Testis (tissue), 2 donors: ENCODE data around the gene PLEKHA8.

ENCODE experiments used
- CTCF ChIP-seq, 3 experiments: fragments of 450-650 bp in 2 of 3; fragments of 200-600 bp in 1 of 3; sonication (generic) in 1 of 3; IDR thresholded peaks; one replicate each; pipeline ENCODE4 v1.5.1; 2016 to 2019; ENCODE audit warnings: antibody characterized with exemption in 3 of 3, mild to moderate bottlenecking in 2 of 3, moderate library complexity in 1 of 3
- POLR2A ChIP-seq: fragments of 450-650 bp; IDR thresholded peaks from one replicate; pipeline ENCODE4 v1.6.1; 2017; ENCODE audit warnings: antibody characterized with exemption, mild to moderate bottlenecking, moderate library complexity

GRCh38 chr7:30136117-30136731, 108.0 kb downstream of the PLEKHA8 start:
- TF ChIP-seq CTCF (IDR thresholded peaks at IDR 0.05) (no peak), POLR2A (no peak)
